HepG2 (cell line): ENCODE data around the gene ZNF416. TPM values are rescaled to one million over a fixed set of nuclear protein-coding genes. Genes with fewer than 3 reads are reported as not detected.

Source experiments
- ATF4 ChIP-seq, 2 experiments: fragments of 450-650 bp in 1 of 2; sonication (generic) in 1 of 2; formaldehyde crosslinking; IDR thresholded peaks; 2 replicates each; pipeline versions ENCODE4 v1.5.0 to v1.8.0; 2020 to 2022; ENCODE audit warnings: mild to moderate bottlenecking in 1 of 2, missing genetic modification reagents in 1 of 2
- CSRNP1 ChIP-seq: sonication (generic); formaldehyde crosslinking; IDR thresholded peaks from 2 replicates; pipeline ENCODE4 v1.8.1; 2023; ENCODE audit warnings: mild to moderate bottlenecking, missing genetic modification reagents
- FOSL2 ChIP-seq: sonication (generic); formaldehyde crosslinking; IDR thresholded peaks from 2 replicates; pipeline ENCODE4 v1.4.0; 2020; ENCODE audit warnings: missing genetic modification reagents
- FOXO4 ChIP-seq: sonication (generic); formaldehyde crosslinking; conservative IDR thresholded peaks from 2 replicates; pipeline ENCODE4 v1.8.1; 2023; ENCODE audit warnings: missing genetic modification reagents
- GABPB1 ChIP-seq: IDR thresholded peaks from 2 replicates; pipeline ENCODE4 v1.6.1; 2016; ENCODE audit warnings: mild to moderate bottlenecking, missing genetic modification reagents, moderate library complexity, missing compliant biosample characterization
- HNF4G ChIP-seq, 2 experiments: sonication (generic) in 1 of 2; formaldehyde crosslinking in 1 of 2; IDR thresholded peaks; 2 replicates each; pipeline versions ENCODE4 v1.4.0 to v1.6.1; 2011 to 2020; ENCODE audit warnings: borderline replicate concordance in 2 of 2, low read depth in 2 of 2, mild to moderate bottlenecking in 2 of 2, low read length in 1 of 2, missing genetic modification reagents in 1 of 2, moderate library complexity in 1 of 2
- KLF13 ChIP-seq: sonication (generic); formaldehyde crosslinking; IDR thresholded peaks from 2 replicates; pipeline ENCODE4 v1.4.0; 2020; ENCODE audit warnings: mild to moderate bottlenecking, missing genetic modification reagents
- MIER3 ChIP-seq: IDR thresholded peaks from 2 replicates; pipeline ENCODE4 v1.6.1; 2016; ENCODE audit warnings: missing compliant biosample characterization, borderline replicate concordance
- PHF20 ChIP-seq: sonication (generic); formaldehyde crosslinking; IDR thresholded peaks from 2 replicates; pipeline ENCODE4 v1.5.0; 2020; ENCODE audit warnings: mild to moderate bottlenecking, missing genetic modification reagents
- ZBTB7B ChIP-seq: sonication (generic); formaldehyde crosslinking; IDR thresholded peaks from 2 replicates; pipeline ENCODE4 v1.4.0; 2020; ENCODE audit warnings: missing genetic modification reagents
- ZFP36L2 ChIP-seq: sonication (generic); formaldehyde crosslinking; IDR thresholded peaks from 2 replicates; pipeline ENCODE4 v1.4.0; 2020; ENCODE audit warnings: missing genetic modification reagents
- ZNF143 ChIP-seq: sonication (generic); formaldehyde crosslinking; IDR thresholded peaks from 2 replicates; pipeline ENCODE4 v1.4.0; 2020; ENCODE audit warnings: missing genetic modification reagents
- ZNF180 ChIP-seq: sonication (generic); formaldehyde crosslinking; IDR thresholded peaks from 2 replicates; pipeline ENCODE4 v1.4.0; 2020; ENCODE audit warnings: low read depth, missing genetic modification reagents, borderline replicate concordance
- ZNF24 ChIP-seq: fragments of 450-650 bp; IDR thresholded peaks from 2 replicates; pipeline ENCODE4 v1.6.1; 2017; ENCODE audit warnings: antibody characterized with exemption, mild to moderate bottlenecking
- polyA plus RNA-seq, 8 experiments: library from polyadenylated mRNA; depleted of rRNA in 3 of 8; stranded (reverse) in 7 of 8; unstranded in 1 of 8; fragments of >200 nt; fragmentation: Illumina TruSeq in 4 of 8; extraction: Trizol in 4 of 8; gene quantifications; 2 replicates each; pipeline versions ENCODE4 v1.2.1 to v1.2.3, GENCODE V29; 2011 to 2016; ENCODE audit warnings: low read depth in 4 of 8, missing spikeins in 1 of 8, mixed read lengths in 1 of 8; ENCODE audit not compliant: insufficient read depth in 1 of 8
- total RNA-seq, 5 experiments: library from RNA; depleted of rRNA; stranded (reverse); fragments of >200 nt; fragmentation: Illumina TruSeq; extraction: Trizol; gene quantifications; 2 replicates each; pipeline ENCODE4 v1.2.3, GENCODE V29; 2016; ENCODE audit warnings: low read depth in 1 of 5
- TF ChIP-seq, protein P1 (sequence below): sonication (generic); formaldehyde crosslinking; IDR thresholded peaks from 2 replicates; pipeline ENCODE4 v1.8.1; 2022; ENCODE audit warnings: mild to moderate bottlenecking, missing genetic modification reagents
- TF ChIP-seq, protein P2 (sequence below): fragments of 450-650 bp; IDR thresholded peaks from 2 replicates; pipeline ENCODE4 v1.6.1; 2017; ENCODE audit warnings: mild to moderate bottlenecking
- TF ChIP-seq, protein P3 (sequence below): IDR thresholded peaks from 2 replicates; pipeline ENCODE4 v1.6.1; 2016; ENCODE audit warnings: low read depth

The ZNF416 gene
- total and polyA plus RNA-seq, 2 of the 13 experiments (the other 11 are each of a cell fraction or from before 2014, with no cell fraction given): 1.5 to 5.3 TPM

GRCh38 chr19:57583521-57584416 lies 5.1 kb upstream of the ZNF416 start, which contains the start of gene ZIK1 (continued):
- TF ChIP-seq, protein P1, sequence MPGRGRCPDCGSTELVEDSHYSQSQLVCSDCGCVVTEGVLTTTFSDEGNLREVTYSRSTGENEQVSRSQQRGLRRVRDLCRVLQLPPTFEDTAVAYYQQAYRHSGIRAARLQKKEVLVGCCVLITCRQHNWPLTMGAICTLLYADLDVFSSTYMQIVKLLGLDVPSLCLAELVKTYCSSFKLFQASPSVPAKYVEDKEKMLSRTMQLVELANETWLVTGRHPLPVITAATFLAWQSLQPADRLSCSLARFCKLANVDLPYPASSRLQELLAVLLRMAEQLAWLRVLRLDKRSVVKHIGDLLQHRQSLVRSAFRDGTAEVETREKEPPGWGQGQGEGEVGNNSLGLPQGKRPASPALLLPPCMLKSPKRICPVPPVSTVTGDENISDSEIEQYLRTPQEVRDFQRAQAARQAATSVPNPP (CRISPR knock-in tag): no peak
- TF ChIP-seq GABPB1 (CRISPR knock-in tag) (peak; percentile 96), ZBTB7B (CRISPR knock-in tag) (no peak), HNF4G (IDR thresholded peaks at IDR 0.05; ENCODE audit: borderline replicate concordance, low read depth, low read length) (no peak), HNF4G (CRISPR knock-in tag; IDR thresholded peaks at IDR 0.05; ENCODE audit: borderline replicate concordance, low read depth) (no peak), ZNF24 (no peak), FOSL2 (CRISPR knock-in tag) (no peak), MIER3 (CRISPR knock-in tag) (no peak), CSRNP1 (no peak), ZFP36L2 (CRISPR knock-in tag) (no peak), ATF4 (CRISPR knock-in tag; IDR thresholded peaks at IDR 0.05) (no peak), ZNF143 (CRISPR knock-in tag) (peak; percentile 89), FOXO4 (CRISPR knock-in tag) (no peak), ZNF180 (CRISPR knock-in tag) (no peak), KLF13 (CRISPR knock-in tag) (no peak), PHF20 (CRISPR knock-in tag) (peak; percentile 55; the same call in 1 of the 2 replicates)
- TF ChIP-seq, protein P2, sequence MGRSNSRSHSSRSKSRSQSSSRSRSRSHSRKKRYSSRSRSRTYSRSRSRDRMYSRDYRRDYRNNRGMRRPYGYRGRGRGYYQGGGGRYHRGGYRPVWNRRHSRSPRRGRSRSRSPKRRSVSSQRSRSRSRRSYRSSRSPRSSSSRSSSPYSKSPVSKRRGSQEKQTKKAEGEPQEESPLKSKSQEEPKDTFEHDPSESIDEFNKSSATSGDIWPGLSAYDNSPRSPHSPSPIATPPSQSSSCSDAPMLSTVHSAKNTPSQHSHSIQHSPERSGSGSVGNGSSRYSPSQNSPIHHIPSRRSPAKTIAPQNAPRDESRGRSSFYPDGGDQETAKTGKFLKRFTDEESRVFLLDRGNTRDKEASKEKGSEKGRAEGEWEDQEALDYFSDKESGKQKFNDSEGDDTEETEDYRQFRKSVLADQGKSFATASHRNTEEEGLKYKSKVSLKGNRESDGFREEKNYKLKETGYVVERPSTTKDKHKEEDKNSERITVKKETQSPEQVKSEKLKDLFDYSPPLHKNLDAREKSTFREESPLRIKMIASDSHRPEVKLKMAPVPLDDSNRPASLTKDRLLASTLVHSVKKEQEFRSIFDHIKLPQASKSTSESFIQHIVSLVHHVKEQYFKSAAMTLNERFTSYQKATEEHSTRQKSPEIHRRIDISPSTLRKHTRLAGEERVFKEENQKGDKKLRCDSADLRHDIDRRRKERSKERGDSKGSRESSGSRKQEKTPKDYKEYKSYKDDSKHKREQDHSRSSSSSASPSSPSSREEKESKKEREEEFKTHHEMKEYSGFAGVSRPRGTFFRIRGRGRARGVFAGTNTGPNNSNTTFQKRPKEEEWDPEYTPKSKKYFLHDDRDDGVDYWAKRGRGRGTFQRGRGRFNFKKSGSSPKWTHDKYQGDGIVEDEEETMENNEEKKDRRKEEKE: no peak
- TF ChIP-seq, protein P3, sequence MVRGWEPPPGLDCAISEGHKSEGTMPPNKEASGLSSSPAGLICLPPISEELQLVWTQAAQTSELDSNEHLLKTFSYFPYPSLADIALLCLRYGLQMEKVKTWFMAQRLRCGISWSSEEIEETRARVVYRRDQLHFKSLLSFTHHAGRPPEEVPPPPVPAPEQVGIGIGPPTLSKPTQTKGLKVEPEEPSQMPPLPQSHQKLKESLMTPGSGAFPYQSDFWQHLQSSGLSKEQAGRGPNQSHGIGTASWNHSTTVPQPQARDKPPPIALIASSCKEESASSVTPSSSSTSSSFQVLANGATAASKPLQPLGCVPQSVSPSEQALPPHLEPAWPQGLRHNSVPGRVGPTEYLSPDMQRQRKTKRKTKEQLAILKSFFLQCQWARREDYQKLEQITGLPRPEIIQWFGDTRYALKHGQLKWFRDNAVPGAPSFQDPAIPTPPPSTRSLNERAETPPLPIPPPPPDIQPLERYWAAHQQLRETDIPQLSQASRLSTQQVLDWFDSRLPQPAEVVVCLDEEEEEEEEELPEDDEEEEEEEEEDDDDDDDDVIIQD (CRISPR knock-in tag): no peak
